ENCODE data around the gene SFXN5.
A peak's percentile ranks its signal among the peaks of the same experiment; 100 is the strongest.

The SFXN5 gene

GRCh38 chr2:72991980-72992733, 79.4 kb downstream of the SFXN5 start:
- DNase-seq: no peak

- DNase-seq: no peak
These were observed 80.1 kb downstream of the SFXN5 start for GRCh38 chr2:72991439-72991725.

GRCh38 chr2:72990695-72991438, 80.6 kb downstream of the SFXN5 start:
- no peak for DNase-seq

GRCh38 chr2:72989770-72990556, 81.5 kb downstream of the SFXN5 start:
- DNase-seq: no peak

- no peak for DNase-seq
These were observed 82.7 kb downstream of the SFXN5 start for GRCh38 chr2:72988726-72989273.

- no peak for DNase-seq
These were observed 83.5 kb downstream of the SFXN5 start for GRCh38 chr2:72988041-72988440.

- no peak for DNase-seq
These were observed 85.4 kb downstream of the SFXN5 start for GRCh38 chr2:72985891-72986683.

GRCh38 chr2:72985136-72985535, 86.4 kb downstream of the SFXN5 start:
- DNase-seq: no peak

- DNase-seq: no peak
These were observed 87.3 kb downstream of the SFXN5 start for GRCh38 chr2:72984172-72984671.

GRCh38 chr2:72983500-72984161, 87.9 kb downstream of the SFXN5 start:
- DNase-seq: no peak

GRCh38 chr2:72982781-72983499, 88.6 kb downstream of the SFXN5 start:
- no peak for DNase-seq

GRCh38 chr2:72982219-72982618, 89.3 kb downstream of the SFXN5 start:
- no peak for DNase-seq

GRCh38 chr2:72981536-72981935, 90.0 kb downstream of the SFXN5 start:
- no peak for DNase-seq

- DNase-seq: no peak
These were observed 90.8 kb downstream of the SFXN5 start for GRCh38 chr2:72980535-72981217.

- DNase-seq: no peak
These were observed 91.6 kb downstream of the SFXN5 start for GRCh38 chr2:72979896-72980295.

GRCh38 chr2:72975017-72975416, 96.5 kb downstream of the SFXN5 start:
- no peak for DNase-seq

GRCh38 chr2:72974436-72974754, 97.1 kb downstream of the SFXN5 start:
- no peak for DNase-seq

GRCh38 chr2:72973566-72974435, 97.7 kb downstream of the SFXN5 start:
- DNase-seq: peak; percentile 81

GRCh38 chr2:72973137-72973535, 98.4 kb downstream of the SFXN5 start:
- DNase-seq: no peak
